Small intestine (tissue), 7 donors: ENCODE measurements around the gene GCNA. TPM values are rescaled to one million over a fixed set of nuclear protein-coding genes. Genes with fewer than 3 reads are reported as not detected.

Experiments
- DNase-seq, 2 donors: peaks; one replicate each; pipeline versions ENCODE4 v3.0.0 to v3.0.0-alpha.2; 2013
- FAIRE-seq: peaks from 2 replicates; lab custom pipeline; 2012; peaks lifted over from hg19 to GRCh38; lab: Jason Lieb, UNC
- H3K27ac ChIP-seq, 3 donors: one replicate each; pipeline ENCODE4 v1.5.1; 2013; ENCODE audit warnings: low read length in 2 of 3, mild to moderate bottlenecking in 2 of 3, control low read depth in 1 of 3, inconsistent platforms in 1 of 3, low read depth in 1 of 3, moderate library complexity in 1 of 3
- H3K27me3 ChIP-seq, 3 donors: one replicate each; pipeline ENCODE4 v1.6.1; 2013; ENCODE audit warnings: low read length in 3 of 3, inconsistent platforms in 1 of 3; ENCODE audit not compliant: control insufficient read depth in 3 of 3, insufficient read depth in 3 of 3
- H3K36me3 ChIP-seq, 3 donors: one replicate each; pipeline ENCODE4 v1.6.1; 2013; ENCODE audit warnings: low read length in 3 of 3, inconsistent platforms in 1 of 3, low read depth in 1 of 3, mild to moderate bottlenecking in 1 of 3, moderate library complexity in 1 of 3; ENCODE audit not compliant: control insufficient read depth in 3 of 3, insufficient read depth in 2 of 3
- H3K4me1 ChIP-seq, 3 donors: one replicate each; pipeline ENCODE4 v1.6.1; 2013; ENCODE audit warnings: low read length in 2 of 3, inconsistent platforms in 1 of 3, low read depth in 1 of 3, mild to moderate bottlenecking in 1 of 3, moderate library complexity in 1 of 3; ENCODE audit not compliant: control insufficient read depth in 3 of 3, insufficient read depth in 2 of 3
- H3K4me3 ChIP-seq, 3 donors: one replicate each; pipeline ENCODE4 v1.5.1; 2013; ENCODE audit warnings: low read length in 3 of 3, control low read depth in 1 of 3, inconsistent platforms in 1 of 3, low read depth in 1 of 3, mild to moderate bottlenecking in 1 of 3, moderate library complexity in 1 of 3
- H3K9me3 ChIP-seq, 2 donors: one replicate each; pipeline ENCODE4 v1.6.1; 2013; ENCODE audit warnings: low read depth in 1 of 2, low read length in 1 of 2; ENCODE audit not compliant: control insufficient read depth in 2 of 2, insufficient read depth in 1 of 2
- WGBS, 3 donors: extraction: QIAGEN DNeasy Blood & Tissue Kit; methylation state at CpG; one replicate each; pipeline ENCODE4 v1.1.7; 2013; 5-methylcytosine and 5-hydroxymethylcytosine counted together
- polyA plus RNA-seq, 4 donors: library from polyadenylated mRNA; stranded (reverse) in 3 of 4; unstranded in 1 of 4; fragments of 200-250 nt in 3 of 4; fragments of 120-200 nt in 1 of 4; gene quantifications; one replicate each; pipeline versions ENCODE4 v1.2.1 to v1.2.3, GENCODE V29; 2013
- donor health status: healthy with polysubstance abuse.
- donor health status: control.
- donor health status: control.
- donor health status: Bipolar disorder and iron deficiency.
- donor health status: healthy.

Gene GCNA
- polyA plus RNA-seq, 4 donors: 1.1 to 1.7 (median 1.5) TPM

- WGBS, 3 donors: 15 to 35% (median 34%) methylated on average over 6 of the region's 6 CpGs
- FAIRE-seq: no peak
- no peaks in the 10 kb centered on the region for H3K27me3 ChIP-seq
- DNase-seq: peak; percentile 47 to 86
- peaks cover 2 to 63% (median 11%) of the 10 kb centered on the region in 3 donors for H3K4me1 ChIP-seq
- H3K4me3 ChIP-seq: no peak overlapping the region
- H3K9me3 ChIP-seq: peaks cover 0 to 3% of the 10 kb centered on the region in 2 donors
- H3K36me3 ChIP-seq: no peaks in the 10 kb centered on the region
- H3K27ac ChIP-seq: peak overlapping the region; percentile 80 to 95 (median 93)
Observed at GRCh38 chrX:71621603-71622002, 43.4 kb downstream of the GCNA start.

- no peak for DNase-seq
- no peak for FAIRE-seq
- H3K36me3 ChIP-seq: no peaks in the 10 kb centered on the region
- H3K9me3 ChIP-seq: peaks cover 0 to 3% of the 10 kb centered on the region in 2 donors
- H3K4me1 ChIP-seq: peaks cover 2 to 63% (median 11%) of the 10 kb centered on the region in 3 donors
- H3K4me3 ChIP-seq: no peak overlapping the region
- peak overlapping the region; percentile 80 to 95 (median 93) for H3K27ac ChIP-seq
- H3K27me3 ChIP-seq: no peaks in the 10 kb centered on the region
- 41 to 45% (median 44%) methylated on average over 9 of the region's 9 CpGs for WGBS, 3 donors
Observed at GRCh38 chrX:71622032-71622575, 43.9 kb downstream of the GCNA start.

GRCh38 chrX:71622576-71623450, 44.6 kb downstream of the GCNA start:
- WGBS, 3 donors: 7 to 15% (median 13%) methylated on average over 10 to 13 of the region's 13 CpGs
- FAIRE-seq (no peak), DNase-seq (peak; percentile 89 to 93)
- Histone ChIP-seq H3K36me3 (no peaks in the 10 kb centered on the region), H3K4me3 (no peak overlapping the region), H3K4me1 (peaks cover 2 to 60% (median 11%) of the 10 kb centered on the region in 3 donors), H3K9me3 (peaks cover 0 to 3% of the 10 kb centered on the region in 2 donors), H3K27me3 (no peaks in the 10 kb centered on the region), H3K27ac (peak overlapping the region; percentile 93 to 95 (median 93))

- FAIRE-seq: no peak
- H3K4me3 ChIP-seq: no peak overlapping the region
- H3K27ac ChIP-seq: peak overlapping the region; percentile 93 to 95 (median 93)
- H3K4me1 ChIP-seq: peaks cover 2 to 57% (median 11%) of the 10 kb centered on the region in 3 donors
- no peaks in the 10 kb centered on the region for H3K27me3 ChIP-seq
- H3K36me3 ChIP-seq: no peaks in the 10 kb centered on the region
- 70 to 75% (median 72%) methylated on average over 3 of the region's 3 CpGs for WGBS, 3 donors
- peak in 1 of 2 donors; percentile 42 for DNase-seq
- H3K9me3 ChIP-seq: peaks cover 0 to 3% of the 10 kb centered on the region in 2 donors
Observed at GRCh38 chrX:71623714-71624113, 45.5 kb downstream of the GCNA start.

GRCh38 chrX:71625471-71625870, 47.2 kb downstream of the GCNA start:
- no peak for FAIRE-seq
- no peak overlapping the region for H3K4me3 ChIP-seq
- H3K27ac ChIP-seq: peak overlapping the region in 2 of 3 donors; percentile 6 to 63
- H3K9me3 ChIP-seq: peaks cover 0 to 3% of the 10 kb centered on the region in 2 donors
- 30 to 68% (median 61%) methylated on average over 5 of the region's 5 CpGs for WGBS, 3 donors
- peaks cover 2 to 66% (median 11%) of the 10 kb centered on the region in 3 donors for H3K4me1 ChIP-seq
- DNase-seq: peak; percentile 46 to 61
- H3K27me3 ChIP-seq: no peaks in the 10 kb centered on the region
- H3K36me3 ChIP-seq: no peaks in the 10 kb centered on the region

- no peaks in the 10 kb centered on the region for H3K9me3 ChIP-seq
- H3K27me3 ChIP-seq: no peaks in the 10 kb centered on the region
- peak in 1 of 2 donors; percentile 79 for DNase-seq
- WGBS, 3 donors: 7 to 57% (median 49%) methylated on average over 5 to 6 of the region's 6 CpGs
- H3K4me1 ChIP-seq: peaks cover 2 to 64% (median 11%) of the 10 kb centered on the region in 3 donors
- H3K4me3 ChIP-seq: no peak overlapping the region
- H3K27ac ChIP-seq: peak overlapping the region; percentile 39 to 68 (median 55)
- FAIRE-seq: no peak
- no peaks in the 10 kb centered on the region for H3K36me3 ChIP-seq
Observed at GRCh38 chrX:71626576-71626975, 48.3 kb downstream of the GCNA start.

GRCh38 chrX:71627588-71628404, 49.6 kb downstream of the GCNA start:
- peak overlapping the region in 2 of 3 donors; percentile 15 to 68 for H3K27ac ChIP-seq
- FAIRE-seq (no peak), DNase-seq (peak in 1 of 2 donors; percentile 59)
- peaks cover 2 to 61% (median 11%) of the 10 kb centered on the region in 3 donors for H3K4me1 ChIP-seq
- H3K9me3 ChIP-seq: no peaks in the 10 kb centered on the region
- 64 to 74% (median 74%) methylated on average over 14 of the region's 14 CpGs for WGBS, 3 donors
- H3K36me3 ChIP-seq: no peaks in the 10 kb centered on the region
- no peak overlapping the region for H3K4me3 ChIP-seq
- H3K27me3 ChIP-seq: no peaks in the 10 kb centered on the region

- DNase-seq: no peak
- no peak for FAIRE-seq
- 70 to 96% (median 77%) methylated on average over 2 of the region's 2 CpGs for whole genome bisulfite sequencing, 3 donors
- peak overlapping the region in 1 of 3 donors; percentile 22 for H3K27ac ChIP-seq
- peaks cover 0 to 54% (median 0%) of the 10 kb centered on the region in 3 donors for H3K4me1 ChIP-seq
- no peaks in the 10 kb centered on the region for H3K36me3 ChIP-seq
- no peaks in the 10 kb centered on the region for H3K9me3 ChIP-seq
- no peaks in the 10 kb centered on the region for H3K27me3 ChIP-seq
- H3K4me3 ChIP-seq: no peak overlapping the region
Observed at GRCh38 chrX:71629467-71629866, 51.2 kb downstream of the GCNA start.
